Stimulated activated CD8-positive, alpha-beta memory T cell treated with anti-CD3 and anti-CD28 coated beads, Interleukin-4, amount 100 ng/mL, for 48 hours (primary cell): ENCODE measurements around the gene LRRC51.

Source experiments
- DNase-seq: peaks from one replicate; pipeline ENCODE4 v3.0.0-alpha.2; 2020

The LRRC51 gene

DNA sequence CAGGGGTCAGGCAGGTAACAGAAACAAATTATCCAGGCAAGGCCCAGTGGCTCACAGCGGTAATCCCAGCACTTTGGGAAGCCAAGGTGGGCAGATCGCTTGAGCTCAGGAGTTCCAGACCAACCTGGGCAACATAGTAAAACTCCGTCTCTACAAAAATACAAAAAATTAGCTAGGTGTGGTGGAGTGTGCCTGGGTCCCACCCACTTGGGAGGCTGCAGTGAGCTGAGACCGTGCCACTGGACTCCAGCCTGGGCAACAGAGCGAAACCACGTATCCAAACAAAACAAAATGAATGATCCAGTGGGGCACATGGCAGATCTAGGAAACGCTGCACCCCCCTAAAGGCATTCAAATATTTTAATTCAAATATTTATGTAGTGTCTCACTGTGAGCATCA lies 10.2 kb upstream of the LRRC51 start:
- DNase-seq = no peak

- no peak for DNase-seq
These were observed 8.3 kb upstream of the LRRC51 start for GRCh38 chr11:72072348-72072747.

DNA sequence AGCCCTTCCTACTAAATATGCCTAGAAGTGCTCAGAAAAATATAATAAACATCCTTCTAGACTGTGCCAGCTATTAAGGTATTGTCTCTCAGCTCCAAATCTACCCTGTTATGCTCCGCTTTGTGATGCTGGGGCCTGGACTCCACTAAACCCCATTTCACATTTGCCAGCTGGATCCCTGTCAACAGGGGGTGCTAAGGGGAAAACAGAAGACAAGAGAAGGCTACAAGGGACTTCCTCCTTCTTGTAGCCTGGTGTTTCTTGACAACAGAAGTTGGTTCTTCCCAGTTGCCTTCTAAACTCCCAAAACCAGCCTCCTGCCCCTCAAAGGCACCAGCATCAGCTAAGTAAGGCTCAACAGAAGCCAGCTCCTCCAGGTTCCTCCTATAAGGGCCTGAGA lies 5.5 kb upstream of the LRRC51 start:
- no peak for DNase-seq

- DNase-seq = no peak
These were observed 4.9 kb upstream of the LRRC51 start for GRCh38 chr11:72075756-72076155.

DNA sequence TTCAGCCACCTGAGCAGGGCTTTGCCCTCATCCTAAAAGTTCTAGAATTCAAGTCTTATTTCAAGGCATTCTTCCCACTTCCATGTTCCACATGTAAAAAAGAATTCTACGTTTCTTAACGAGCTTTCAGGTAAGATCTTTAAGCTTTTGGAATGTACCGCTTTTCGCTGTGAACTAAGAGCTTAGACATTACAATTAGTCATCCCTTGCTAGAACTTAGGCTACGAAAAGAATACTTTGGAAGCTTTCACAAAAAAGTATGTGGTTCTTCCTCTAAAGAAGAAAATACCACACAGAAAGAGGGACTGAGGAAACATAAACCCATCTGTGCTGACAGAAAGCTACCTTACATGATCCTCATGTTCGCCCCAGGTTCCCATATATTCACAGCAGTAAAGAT lies 2.2 kb upstream of the LRRC51 start:
- DNase-seq = no peak

GRCh38 chr11:72079819-72080325 lies 778 bp upstream of the LRRC51 start:
- no peak for DNase-seq

DNA sequence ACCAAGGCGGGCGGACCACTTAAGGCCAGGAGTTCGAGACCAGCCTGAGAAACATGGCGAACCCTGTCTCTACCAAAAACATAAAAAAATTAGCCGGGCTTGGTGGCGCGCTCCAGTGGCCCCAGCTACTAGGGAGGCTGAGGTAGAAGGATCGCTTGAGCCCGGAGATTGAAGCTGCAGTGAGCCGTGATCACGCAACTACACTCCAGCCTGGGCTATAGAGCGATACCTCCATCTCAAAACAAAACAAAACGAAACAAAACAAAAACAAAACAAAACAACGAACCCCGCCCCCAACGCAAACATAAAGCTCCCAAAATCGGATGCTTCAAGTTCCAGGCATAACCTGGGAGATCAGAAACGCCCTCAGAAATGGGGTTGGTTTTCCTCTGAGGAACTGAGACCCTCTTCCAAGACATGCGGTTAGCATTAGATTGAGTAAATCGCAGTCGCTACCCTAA lies 564 bp downstream of the LRRC51 start:
- no peak for DNase-seq

DNA sequence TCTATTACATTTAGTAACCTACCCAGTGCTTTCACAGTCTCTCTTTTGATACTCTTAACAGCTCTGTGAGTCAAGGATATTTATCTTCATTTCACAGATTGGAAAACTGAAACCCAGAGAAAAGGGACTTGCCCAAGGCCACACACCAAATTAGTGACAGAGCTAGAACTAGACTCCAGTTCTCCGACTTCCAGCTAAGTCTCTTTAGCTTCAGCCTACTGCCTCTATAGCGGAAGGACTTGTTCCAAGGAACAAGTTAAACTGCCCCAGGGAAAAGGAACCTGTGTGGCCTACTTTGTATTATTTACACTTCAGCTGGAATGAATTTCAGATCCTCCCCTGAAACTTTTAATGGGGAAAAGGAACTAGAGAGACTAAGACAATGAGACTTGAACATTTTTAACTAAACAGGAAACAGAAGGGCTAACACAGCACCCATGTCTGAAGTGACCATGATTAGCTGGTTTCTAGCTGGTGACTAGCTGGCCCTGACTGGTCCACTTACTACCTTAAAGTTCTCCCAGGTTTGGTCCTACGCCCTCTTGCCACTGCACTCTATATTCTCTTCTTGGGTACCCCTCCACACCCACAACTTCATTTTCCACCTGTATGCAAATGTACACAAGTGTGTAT lies 1.3 kb downstream of the LRRC51 start:
- no peak for DNase-seq

DNA sequence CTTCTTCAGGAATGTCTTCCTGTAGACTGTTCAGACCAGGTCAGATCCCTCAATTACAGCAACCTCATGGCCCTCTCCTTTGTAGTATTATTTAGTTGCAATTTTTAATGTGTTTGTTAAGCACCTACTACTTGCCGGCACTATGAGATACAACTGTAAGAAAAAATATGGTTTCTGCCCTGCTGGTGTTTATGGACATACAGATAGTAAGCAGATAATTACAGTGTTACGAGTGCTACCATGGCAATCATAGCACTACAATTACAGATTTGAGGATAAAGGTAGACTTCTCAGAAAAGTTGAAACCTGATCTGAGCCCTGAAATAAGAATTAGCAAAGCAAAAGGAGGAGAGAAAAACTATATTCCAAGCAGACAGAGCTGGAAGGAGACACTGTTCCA lies 2.8 kb downstream of the LRRC51 start:
- DNase-seq = no peak

DNA sequence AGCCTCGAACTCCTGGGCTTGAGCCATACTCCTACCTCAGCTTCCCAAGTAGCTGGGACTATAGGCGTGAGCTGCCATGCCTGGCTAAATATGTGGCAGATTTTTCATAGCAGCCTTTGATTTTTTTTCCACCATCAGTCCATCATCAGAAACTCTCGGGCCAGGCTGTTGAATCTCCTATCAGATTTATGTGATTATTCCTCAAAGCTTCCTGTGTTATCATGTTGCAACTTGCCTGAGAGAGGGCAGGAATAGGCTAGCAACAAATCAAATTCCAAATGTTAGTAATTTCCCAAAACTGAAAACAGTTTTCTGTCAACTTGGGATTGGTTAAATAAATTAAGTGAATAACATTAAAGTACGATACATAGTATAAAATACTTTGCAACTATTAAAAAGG lies 3.4 kb downstream of the LRRC51 start:
- DNase-seq = no peak

DNA sequence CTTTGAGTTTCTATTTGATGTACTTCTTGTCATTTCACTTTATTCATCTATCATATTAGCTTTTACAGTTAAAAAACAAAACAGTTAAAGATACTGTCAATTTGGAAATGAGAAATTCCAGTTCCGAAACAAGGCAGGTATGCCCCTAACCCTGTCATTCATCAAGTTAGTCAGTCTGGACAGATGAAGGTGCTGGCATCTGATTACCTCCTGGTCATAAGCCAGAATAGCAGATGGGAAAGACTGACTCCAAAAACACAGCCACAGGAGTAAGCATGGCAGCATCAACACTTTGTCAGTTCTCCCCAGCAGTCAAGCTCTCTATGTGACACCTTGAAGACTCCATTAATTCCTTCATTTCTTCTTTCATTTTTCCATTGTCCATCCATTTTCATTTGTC lies 4.3 kb downstream of the LRRC51 start:
- no peak for DNase-seq

DNA sequence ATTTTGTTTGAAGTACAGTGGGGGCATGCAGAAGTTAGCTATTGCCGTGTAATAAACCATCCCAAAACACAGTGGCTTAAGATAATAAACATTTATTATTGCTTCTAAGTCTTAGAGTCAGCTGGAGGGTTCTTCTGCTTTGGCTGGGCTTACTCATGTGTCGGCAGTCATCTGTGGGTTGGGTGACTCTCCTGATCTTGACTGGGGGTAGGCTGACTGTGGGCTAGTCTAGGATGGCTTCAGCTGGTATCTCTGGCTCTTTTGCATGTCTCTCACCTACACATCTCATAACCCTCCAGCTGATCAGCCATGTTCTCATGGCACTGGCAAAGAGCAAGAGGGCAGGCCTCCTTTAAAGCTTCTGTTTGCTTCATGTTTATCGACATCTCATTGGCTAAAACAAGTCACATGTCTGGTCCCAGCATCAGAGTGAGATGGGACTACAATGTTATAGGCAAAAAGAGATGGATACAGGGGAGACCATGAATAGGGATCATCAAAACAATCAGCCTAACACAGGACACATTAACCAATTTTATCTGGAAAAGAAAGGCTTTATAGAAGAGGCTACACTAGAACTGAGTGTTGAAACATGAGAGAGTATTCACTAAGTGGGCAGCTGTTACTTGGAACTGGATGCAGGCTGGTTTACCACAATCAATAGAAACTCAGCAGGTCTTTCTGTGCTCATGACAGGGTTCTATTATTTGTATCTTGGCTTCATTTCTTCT lies 5.1 kb downstream of the LRRC51 start:
- DNase-seq = no peak

GRCh38 chr11:72088076-72088808 lies 7.6 kb downstream of the LRRC51 start:
- no peak for DNase-seq

DNA sequence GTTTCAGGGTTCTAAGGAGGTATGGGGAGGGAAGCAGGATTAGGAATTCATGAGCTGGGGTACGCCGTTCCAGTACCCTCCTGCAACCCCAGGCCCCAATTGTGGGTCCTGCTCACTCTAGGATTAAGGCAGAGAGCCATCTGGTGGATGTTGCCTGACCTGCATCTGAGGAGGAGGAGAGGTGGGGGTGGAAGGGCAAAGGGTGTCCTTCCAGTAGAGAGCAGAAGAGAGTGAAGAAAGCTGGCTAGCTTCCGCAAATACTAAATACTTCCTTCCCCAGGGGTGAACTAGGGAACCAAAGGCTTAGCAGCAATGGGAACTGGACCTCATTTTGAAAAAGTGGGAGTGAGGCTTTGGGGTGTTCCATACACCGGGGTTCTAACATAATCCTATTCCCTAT lies 10.6 kb downstream of the LRRC51 start:
- peak; percentile 69 for DNase-seq

- no peak for DNase-seq
These were observed 18.1 kb downstream of the LRRC51 start for GRCh38 chr11:72098741-72099140.

DNA sequence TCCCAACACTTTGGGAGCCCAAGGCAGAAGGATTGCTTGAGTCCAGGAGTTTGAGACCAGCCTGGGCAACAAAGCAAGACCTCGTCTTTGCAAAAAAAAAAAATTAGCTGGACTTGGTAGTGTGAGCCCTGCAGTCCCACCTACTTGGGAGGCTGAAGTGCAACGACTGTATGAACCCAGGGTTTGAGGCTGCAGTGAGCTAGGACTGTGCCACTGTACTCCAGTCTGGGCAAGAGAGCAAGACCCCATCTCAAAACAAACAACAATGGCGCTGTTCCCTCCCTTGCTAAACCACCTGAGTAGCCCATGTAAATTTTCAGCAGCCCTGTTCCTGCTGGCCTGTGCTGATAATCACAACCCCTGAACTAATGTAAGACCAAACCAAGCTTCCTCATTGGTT lies 19.4 kb downstream of the LRRC51 start:
- DNase-seq = no peak

DNA sequence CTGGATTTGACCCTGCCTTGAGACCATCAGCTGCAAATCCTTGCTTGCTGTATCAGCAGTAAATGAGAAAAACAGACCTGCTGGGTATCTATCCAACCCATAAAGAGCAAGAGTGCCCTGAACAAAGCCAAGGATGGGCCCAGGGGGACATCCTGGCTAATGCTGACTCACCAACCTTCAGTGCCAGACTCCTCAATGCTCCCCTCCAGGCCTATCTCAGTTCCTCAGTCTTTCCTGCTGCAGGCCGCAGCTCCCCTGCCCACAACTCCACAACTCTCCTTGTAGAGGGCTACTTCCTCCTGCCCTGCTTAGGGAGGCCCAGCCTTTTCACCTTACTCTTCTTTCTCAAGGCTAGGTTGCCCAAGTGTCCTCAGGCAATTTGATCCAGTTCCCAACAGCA lies 19.8 kb downstream of the LRRC51 start:
- no peak for DNase-seq

DNA sequence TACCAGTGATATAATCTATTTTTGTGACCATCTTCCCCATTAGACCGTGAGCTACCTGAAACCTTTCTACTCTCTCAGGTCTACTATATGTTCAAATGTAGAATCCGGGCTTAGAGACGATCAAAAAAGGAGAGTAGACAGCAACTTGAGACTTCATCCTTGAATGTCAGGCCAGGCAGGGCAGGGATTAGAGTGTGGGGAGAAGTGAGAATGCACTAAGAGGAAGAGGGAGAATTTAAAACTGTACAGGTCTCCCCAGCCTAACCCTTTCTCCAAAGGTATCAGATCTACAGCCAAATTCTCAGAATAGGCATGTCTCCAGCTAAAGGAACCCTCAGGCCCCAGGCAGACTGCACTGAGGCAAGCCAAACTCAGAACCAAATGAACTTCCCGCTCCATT lies 21.5 kb downstream of the LRRC51 start:
- no peak for DNase-seq

- DNase-seq = no peak
These were observed 21.9 kb downstream of the LRRC51 start for GRCh38 chr11:72102631-72102945.

DNA sequence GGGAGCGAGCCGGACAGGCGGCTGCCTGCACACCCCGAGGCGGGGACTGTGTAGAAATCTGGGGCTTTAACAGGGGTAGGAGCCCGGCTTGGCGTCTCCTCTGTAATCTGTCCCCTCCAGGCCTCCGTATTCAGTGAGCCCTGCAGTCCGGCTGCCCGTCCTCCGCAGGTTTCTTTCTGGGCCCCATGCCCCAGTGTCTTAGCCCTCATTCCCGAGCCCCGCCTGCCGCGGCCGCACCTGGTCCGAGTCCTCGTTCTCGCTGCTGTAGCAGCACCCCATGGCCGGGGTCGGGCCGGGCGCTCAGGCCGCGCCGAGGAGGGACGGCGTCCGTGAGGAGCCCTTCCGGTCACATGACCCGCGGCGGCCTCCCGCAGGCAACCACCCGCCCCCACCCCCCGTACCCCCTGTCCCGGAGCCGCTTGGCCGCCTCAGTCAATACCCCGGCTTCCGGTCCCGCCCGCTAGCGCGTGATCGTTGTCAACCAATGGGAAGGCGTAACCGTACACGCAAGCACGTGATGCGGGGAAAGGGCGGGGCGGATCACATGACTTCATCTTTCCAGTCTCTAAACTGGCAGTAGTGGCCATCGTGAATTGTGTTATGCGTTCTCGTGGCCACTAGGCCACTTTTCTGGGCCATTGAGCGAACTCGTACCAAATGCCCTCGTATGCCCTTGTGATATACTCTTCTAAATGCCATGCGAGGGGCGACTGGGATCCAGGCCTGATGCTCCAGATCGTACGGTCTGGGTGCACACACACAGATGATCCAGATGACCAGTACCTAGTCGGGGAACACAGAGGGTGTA lies 22.5 kb downstream of the LRRC51 start, which contains the start of gene LAMTOR1:
TSS of gene LAMTOR1 (minus strand) at position 352 of the 808 bp plus-strand sequence. CDS start at position 279, 73 bp downstream.
- DNase-seq = peak; percentile 99

GRCh38 chr11:72103754-72104167 lies 23.1 kb downstream of the LRRC51 start:
- DNase-seq = no peak

DNA sequence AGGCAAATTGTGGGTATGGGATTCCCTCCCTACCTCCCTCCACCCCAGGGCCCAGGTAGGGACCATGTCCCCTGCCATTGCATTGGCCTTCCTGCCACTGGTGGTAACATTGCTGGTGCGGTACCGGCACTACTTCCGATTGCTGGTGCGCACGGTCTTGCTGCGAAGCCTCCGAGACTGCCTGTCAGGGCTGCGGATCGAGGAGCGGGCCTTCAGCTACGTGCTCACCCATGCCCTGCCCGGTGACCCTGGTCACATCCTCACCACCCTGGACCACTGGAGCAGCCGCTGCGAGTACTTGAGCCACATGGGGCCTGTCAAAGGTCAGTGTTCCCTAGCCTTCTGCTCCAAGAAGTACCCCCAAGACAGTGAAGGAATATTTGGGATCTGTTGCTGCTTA lies 25.2 kb downstream of the LRRC51 start, which contains the start of gene TOMT:
TSS of gene TOMT (plus strand) at position 37 of the 400 bp plus-strand sequence. CDS start at position 65, 28 bp downstream.
- no peak for DNase-seq
